MV-4-11 (cell line): Measurements from ENCODE around the gene SHOX.

Experiments
- DNase-seq: peaks from one replicate; lab custom pipeline; 2025; lab: John Stamatoyannopoulos, UW

SHOX gene

DNA sequence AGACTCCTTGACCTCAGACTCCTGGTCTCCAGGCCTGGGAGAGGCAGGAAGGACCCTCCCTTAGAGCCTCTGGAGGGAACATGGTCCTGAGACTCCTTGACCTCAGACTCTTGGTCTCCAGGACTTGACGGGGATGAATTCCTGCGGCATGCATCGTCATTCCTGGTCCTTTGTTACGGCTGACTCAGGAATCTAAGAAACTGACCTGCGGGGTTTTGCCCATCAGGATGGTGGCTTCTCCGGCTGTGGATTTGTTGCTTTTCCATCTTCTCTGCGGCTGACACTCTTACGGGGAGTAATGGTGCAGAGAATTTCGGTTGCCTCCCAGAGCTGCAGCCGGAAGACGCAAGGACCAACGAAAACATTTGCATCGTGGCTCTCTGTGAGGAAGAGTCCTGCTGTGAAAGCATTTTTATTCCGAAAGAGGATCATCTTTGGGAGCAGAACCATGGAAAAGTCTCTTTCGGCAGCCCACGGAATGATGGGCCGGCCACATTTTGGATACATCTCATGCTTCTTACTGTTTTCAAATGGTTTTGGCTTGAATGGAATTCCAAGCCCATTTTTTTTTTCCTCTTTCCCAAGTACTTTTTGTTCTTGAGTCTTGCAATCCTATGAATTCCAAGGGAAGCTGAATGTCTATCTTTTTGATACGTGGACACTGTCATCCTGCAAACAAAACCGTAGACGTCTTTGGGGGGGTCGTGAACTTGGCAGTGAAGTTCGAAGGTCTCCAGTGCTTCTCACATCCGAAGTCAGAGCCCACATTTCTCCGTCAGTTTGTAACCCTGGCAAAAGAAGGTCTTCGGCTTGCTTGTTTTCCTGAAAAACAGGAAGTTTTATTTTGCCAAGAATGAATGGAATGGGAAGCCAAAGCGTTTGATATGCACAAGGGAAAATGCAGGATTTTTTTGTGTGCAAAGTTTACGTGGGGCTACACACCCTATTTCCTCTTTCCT lies 36.5 kb downstream of the SHOX start:
- no peak for DNase-seq

DNA sequence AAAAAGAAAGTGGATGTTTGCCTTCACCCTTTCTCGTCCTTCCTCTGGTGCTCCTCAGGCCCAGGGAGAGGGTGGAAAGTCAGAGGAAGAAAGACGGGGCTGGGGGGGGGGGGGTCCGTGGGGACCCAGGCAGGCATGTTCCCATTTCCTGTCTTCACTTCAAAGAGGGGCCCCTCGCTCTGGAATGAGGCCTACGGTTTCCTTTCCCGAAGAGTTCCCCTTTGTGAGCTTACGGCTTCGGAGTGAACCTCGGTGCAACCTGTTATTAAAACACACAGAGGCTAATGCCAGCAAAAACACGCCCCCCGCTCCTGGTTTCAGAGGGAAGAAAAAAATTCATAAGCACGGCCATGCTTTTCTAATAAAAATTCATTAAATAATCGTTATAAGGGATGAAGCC lies 40.1 kb downstream of the SHOX start:
- no peak for DNase-seq

DNA sequence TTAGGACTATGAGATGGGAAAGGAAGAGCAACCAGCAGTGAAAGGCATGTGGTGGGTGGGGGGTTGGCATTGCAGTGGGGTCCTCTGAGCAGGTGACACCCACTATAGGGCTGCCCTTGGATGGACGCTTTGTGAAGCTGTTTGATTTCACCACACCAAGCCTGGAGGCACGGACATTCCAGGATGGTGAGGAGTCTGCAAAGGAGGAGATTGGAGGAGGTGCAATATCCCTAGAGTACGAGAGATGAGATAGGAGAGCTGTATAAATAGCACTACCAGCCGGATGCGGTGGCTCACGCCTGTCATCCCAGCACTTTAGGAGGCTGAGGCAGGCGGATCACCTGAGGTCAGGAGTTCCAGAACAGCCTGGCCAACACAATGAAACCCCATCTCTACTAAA lies 42.3 kb downstream of the SHOX start:
- DNase-seq, result no peak

DNA sequence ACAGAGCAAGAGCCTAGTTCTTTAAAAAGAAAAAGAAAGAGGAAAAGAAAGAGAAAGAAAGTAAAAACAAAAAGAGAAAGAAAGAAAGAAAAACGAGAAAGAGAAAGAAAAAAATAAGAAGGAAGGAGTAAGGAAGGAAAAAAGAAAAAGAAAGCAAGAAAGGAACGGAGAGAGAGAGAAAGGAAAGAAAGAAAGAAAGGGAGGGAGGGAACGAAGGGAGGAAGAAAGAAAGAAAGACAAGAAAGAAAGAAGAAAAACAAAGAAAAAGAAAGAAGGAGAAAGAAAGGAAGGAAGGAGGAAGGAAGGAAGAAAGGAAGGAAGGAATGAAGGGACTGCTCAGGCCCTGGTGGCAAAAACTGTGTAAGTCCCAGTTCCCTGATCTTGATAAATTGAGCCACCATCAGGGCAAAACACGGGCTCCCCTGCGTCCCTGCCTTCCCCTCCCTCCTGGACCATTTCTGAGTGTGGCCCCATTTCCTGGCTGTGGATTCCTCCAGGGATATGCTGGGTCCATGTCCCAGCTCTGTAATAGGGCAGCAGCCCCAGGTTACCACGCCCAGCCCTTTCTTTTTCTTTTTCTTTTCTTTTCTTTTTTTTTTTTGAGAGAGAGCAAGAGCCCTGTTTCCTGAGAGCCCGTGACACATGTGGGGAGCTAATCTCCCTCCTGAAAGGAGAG lies 44.8 kb downstream of the SHOX start:
- DNase-seq, result no peak

DNA sequence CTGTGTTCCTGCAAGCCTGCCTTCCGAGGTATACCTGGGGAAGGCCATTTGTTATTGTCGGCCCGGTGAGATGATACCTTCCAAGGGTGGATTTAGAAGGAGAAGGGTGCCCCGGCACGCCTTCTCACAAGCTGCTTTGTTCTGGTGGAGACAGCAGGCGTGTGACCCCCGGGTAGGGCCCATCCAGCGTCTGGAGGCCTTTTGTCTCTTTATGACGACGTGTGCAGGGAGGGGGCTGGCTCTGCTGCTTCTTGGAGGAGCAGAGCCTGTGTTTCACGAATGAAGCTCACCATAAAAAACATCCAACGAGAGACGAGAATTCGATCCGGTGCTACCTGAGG lies 45.3 kb downstream of the SHOX start:
- DNase-seq, result no peak

DNA sequence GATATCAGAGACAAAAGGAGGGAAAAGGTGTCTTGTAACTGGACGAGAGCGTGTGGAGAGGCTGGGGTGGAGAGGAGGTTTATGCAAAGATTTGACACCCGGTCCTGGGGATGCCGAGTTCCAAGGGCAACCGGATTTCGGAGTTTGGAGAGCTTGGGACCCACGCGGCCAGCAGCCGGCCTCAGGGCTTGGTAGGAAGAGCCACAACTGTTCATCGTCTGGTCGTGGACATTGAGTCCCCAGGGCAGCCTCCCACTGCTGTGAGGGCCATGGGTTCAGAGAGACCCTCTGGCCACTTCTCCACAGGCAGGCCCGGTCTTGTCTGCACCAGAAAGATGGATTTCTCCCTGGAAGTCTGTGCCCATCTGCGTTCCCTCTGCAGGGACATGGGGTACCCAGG lies 46.8 kb downstream of the SHOX start:
- DNase-seq, result no peak

DNA sequence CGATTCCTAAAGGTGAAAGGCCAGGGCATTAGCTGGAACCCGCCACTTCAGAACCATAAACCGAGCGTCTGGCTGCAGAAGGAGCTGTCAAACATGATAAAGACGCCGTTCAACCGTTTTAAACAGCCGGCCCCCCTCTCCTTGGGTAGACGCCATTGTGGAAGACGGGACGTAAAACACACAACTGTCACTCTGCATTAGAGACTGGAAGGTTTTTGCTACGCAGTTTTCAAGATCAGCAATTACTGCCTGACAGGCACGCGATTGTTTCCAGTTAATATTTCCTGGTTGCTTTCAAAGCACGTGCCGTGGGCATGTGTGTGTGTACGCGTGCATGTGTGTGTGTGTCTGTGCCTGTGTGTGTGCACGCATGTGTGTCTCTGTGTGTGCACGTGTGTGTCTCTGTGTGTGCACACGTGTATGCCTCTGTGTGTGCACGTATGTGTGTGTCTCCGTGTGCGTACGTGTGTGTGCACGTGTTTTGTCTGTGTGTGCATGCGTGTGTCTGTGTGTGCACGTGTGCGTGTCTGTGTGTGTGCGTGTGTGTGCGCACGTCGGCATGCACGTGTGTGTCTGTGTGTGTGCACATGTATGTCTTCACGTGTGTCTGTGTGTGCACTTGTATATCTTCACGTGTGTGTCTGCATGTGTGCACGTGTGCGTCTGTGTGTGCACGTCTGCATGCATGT lies 48.8 kb downstream of the SHOX start:
- no peak for DNase-seq

DNA sequence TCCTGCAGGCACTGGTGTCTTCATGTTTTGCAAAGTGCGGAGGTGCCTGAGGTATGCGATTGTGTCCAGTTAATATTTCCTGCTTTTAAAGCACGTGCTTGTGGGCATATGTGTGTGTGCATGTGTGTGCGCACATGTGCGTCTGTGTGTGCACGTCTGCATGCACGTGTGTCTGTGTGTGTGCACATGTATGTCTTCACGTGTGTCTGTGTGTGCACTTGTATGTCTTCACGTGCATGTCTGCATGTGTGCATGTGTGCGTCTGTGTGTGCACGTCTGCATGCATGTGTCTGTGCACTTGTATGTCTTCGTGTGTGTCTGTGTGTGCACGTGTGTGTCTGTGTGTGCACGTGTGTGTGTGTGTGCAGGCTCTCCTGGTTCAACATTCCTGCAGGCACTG lies 49.5 kb downstream of the SHOX start:
- no peak for DNase-seq

DNA sequence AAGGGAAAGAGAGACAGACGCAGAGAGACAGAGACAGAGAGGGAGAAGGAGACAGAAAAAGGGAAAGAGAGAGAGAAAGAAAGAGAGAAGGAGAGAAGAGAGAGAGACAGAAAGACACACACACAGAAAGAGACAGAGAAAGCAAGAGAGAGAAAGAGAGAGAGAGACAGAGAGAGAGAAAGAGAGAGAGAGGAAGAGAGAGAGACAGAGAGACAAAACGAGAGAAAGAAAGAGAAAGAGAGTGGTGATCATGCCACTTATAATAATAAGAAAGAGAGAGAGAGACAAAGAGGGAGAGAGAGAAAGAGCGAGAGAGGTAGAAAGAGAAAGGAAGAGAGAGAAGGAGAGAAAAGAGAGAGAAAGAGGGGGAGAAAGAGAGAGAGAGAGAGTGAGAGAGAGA lies 51.4 kb downstream of the SHOX start:
- DNase-seq, result no peak

DNA sequence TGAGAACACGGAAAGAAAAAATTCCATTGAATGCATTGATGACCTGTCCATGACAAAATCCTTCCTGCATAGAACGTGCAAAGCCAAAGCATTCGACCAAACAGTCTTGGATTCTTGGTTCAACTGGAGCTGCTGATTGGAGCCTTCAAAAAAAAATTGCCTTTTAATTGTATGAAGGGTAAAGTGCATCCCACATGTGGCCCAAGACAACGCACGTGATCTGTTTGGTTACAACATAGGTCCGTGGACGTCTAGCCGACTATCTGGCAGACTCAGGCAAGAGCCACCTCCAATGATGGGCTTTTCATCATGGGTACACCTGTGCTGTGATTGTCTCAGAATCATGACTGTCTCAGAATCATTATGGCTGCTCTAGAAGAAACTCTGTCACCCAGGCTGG lies 52.3 kb downstream of the SHOX start:
- no peak for DNase-seq

DNA sequence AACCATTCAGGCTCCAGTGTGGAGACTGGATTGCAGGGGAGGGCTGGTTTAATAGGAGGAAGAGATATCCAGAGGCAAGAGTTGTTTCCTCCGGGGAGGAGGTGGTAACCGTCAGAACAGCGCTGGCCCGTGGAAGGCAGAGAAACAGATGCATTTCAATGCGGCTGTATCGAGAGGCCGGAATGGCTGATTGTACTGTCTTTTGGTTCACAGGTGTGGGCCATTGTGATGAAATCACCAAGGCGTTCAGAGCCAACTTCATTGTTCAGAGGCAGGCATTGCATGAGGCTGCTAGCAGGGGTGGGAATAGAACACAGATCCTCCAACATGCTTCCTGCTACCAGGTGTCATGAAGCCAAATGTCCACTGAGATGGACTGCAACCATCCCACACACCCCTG lies 53.0 kb downstream of the SHOX start:
- DNase-seq, result no peak

DNA sequence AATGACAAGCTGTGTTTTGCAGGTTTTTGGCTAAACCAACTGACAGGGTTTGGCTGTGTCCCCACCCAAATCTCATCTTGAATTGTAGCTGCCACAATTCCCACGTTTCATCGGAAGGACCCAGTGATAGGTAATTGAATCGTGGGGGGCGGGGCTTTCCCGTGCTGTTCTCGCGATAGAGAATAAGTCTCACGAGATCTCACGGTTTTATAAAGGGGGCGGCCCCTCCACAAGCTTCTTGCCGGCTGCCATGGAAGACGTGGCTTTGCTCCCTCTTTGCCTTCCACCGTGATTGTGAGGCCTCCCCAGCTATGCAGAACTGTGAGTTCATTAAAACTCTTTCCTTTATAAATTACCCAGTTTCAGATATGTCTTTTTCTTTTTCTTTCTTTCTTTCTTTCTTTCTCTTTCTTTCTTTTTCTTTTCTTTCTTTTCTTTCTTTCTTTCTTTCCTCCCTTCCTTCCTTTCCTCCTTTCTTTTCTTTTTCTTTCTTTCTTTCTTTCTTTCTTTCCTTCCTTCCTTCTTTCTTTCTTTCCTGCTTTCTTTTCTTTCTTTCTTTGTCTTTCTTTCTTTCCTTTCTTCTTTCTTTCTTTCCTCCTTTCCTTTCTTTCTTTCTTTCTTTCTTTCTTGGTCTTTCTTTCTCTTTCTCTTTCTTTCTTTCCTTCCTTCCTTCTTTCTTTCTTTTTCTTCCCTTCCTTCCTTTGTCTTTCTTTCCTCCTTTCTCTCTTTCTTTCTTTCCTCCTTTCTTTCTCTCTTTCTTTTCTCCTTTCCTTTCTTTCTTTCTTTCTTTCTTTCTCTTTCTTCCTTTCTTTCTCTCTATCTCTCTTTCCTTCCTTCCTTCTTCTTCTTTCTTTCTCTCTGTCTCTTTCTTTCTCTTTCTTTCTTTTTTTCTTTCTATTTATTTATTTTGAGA lies 54.8 kb downstream of the SHOX start:
- no peak for DNase-seq

DNA sequence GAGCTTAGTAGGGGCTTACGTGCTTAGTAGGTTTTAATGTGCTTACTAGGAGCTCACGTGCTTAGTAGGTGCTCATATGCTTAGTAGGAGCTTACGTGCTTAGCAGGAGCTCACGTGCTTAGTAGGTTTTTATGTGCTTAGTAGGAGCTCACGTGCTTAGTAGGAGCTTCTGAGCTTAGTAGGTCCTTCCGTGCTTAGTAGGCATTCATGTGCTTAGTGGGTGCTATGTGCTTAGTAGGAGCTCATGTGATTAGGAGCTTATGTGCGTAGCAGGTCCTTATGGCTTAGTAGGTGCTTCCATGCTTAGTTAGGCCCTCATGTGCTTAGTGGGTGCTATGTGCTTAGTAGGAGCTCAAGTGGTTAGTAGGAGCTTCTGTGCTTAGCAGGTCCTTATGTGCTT lies 59.4 kb downstream of the SHOX start:
- no peak for DNase-seq

DNA sequence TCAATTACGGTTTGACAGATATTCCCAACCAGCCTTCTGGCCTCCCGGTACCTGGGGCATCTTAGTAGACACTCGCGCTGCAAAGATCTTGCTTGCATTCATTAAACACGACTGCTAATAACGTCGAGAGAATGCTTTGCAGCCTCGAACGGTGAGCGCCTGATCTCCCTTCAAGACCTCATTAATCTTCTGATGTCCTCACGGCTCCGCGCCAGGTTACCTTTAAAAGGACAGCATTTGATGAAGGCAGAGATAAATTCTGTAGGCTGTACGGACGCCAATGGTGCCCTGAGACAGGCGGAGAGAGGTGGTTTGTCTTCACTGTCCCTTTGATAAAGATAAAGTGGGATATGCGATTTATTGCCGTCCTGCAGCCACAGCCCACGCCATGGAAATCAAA lies 64.2 kb downstream of the SHOX start:
- DNase-seq, result no peak

DNA sequence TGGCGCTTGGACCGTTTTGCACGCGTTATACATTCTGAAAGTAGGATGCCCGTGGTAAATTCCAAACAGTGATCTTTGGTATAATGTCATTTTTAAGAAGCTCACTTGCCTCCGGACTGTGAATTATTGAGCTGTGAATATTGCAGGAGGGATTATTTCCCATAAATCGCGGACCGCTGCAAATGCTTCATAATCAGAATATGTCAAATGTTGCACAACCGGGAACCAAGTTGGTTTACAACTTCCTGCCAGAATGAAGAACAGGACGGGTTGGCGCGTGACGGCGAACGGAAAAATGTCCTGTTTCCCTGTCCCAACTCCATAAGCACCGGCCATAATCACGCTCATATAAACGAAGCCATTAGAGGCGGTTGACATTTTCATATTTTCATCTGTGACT lies 67.6 kb downstream of the SHOX start:
- peak; percentile 76 for DNase-seq

DNA sequence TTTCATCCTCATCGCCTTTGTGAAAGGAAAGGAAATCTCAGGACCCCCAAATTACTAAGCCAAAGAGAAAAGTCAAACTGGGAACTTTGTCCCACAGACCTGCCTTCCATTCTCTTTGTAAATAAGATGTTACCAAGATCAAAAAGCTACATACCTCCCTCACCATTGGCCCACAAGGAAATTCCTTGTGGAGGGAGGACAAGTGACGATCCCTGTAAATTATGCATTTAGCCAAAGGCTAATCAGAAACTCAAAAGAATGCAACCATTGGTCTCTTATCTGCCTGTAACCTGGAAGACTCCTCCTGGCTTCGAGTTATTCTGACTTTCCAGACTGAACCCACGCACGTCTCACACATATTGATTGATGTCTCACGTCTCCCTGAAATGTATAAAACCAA lies 70.3 kb downstream of the SHOX start:
- no peak for DNase-seq

DNA sequence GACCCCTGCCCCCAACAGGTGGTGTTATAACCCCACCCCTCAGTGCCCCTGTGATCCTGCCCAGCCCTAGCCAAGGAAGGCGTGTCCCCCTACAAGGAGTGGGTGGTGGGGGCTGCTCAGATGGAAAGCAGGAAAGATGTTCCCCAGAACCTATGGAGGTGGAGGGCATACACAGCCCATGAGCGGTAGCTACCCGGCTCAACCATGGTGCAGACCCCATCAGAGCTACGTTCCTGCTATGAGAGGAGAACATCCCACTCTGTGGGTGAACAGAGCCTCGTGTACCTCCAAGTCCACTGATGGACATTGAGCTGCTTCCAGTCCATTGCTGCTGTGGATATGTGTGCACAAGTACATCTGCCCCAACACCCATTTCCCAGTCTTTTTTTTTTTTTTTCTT lies 71.1 kb downstream of the SHOX start:
- no peak for DNase-seq

DNA sequence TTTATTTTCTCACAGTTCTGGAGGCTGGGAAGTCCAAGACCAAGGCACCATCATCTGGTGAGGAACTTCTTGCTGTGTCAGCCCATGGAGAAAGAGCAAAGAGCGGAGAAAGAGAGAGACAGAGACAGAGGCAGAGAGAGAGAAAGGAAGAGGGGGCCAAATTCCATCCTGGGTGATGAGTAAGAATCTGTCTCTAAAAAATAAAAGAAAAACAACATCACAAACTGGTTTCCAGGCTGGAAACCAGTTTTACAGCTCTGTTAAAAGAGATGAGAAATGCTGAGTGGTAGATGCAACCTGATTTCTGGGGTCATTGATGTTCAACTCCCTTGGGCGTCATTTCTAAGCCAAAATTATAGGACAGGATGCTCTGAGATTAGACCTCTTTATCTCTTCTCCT lies 72.9 kb downstream of the SHOX start:
- no peak for DNase-seq

DNA sequence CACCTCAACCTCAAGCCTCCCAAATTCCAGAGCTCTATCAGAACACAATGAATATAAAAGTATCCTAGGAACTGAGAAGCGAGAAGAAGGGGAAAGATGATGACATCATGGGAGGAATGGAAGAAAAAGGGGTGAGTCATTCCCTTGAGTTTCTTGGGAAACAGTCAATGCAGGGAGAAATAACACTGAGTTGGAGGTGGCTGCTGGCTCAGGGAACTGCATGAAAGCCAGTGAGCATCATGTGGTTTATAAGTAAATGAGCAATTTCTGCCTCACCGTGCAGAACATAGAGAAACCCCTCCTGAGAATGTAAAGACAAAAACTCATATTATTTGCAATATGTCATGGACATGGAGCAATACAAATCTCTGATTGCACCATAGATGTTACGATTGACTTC lies 73.3 kb downstream of the SHOX start:
- no peak for DNase-seq
